GM18909 (cell line): Measurements from ENCODE around the gene SERBP1.

Source experiments
- ATAC-seq: cut with Tn5 transposase; IDR thresholded peaks from one replicate; pipeline ENCODE4 v1.9.1; 2021; ENCODE audit warnings: mild to moderate bottlenecking; ENCODE audit not compliant: unreplicated experiment, poor library complexity

SERBP1 gene

DNA sequence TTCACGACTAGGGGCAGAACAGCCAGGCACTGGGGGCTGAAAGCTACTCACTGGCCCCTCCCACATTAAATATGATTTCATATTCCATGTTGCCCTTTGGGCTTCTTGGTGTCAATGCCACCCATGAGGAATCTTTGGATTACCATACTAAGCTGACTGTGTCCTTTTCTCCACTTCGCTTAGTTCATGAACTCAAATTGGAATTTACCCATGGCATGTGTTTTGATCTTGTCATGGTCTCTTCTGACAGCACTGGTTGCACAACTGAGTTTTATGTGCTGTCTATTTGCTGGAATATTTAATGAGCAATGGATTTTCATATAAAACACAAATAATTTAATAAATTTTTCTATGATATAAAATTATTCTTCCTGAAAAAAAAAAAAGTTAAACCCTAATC is 59.2 kb downstream of the SERBP1 start:
- no peak for ATAC-seq

DNA sequence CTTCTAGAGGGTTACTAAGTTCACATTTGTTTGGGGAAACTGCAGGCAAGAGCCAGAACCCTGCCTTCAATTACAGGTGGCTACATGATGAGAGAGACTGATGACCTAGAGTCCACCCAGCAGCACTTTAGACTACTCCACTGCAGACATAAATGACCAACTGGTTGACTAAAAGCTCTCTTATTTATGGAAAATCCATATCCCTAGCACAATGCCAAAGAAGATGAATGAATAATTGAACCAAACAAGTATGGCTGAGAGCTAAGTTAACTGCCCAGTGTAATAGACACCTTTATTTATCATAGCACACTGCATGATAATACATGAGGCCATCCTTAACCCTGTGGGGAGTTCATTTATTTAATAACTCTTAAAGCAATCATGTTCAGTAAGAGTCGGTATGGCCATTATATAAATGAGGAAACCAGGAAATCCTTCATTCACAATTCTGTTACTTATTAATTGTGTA is 62.1 kb downstream of the SERBP1 start:
- ATAC-seq: no peak

DNA sequence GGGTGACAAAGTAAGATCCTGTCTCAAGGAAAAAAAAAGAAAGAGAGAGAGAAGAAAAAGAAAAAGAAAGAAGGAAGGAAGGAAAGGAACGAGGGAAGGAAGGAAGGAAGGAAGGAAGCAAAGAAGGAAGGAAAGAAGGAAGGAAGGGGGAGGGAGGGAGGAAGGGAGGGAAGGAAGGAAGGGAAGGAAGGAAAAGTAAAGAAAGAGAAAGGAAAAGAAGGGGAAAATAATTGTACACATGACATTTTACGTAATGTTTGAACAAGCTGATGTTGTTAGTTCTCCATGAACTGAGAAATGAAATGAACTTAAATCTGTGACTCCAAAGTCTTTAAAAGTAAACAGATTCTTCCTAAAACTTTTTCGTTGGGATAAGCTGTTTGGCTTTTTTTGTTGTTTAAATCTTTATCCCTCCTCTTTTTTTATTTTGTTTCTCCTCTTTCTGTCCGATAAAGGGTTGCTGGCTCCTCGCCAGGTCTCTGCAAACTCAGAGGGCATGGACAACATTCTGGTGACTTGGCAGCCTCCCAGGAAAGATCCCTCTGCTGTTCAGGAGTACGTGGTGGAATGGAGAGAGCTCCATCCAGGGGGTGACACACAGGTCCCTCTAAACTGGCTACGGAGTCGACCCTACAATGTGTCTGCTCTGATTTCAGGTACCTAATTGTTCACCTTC is 62.7 kb downstream of the SERBP1 start:
- no peak for ATAC-seq

DNA sequence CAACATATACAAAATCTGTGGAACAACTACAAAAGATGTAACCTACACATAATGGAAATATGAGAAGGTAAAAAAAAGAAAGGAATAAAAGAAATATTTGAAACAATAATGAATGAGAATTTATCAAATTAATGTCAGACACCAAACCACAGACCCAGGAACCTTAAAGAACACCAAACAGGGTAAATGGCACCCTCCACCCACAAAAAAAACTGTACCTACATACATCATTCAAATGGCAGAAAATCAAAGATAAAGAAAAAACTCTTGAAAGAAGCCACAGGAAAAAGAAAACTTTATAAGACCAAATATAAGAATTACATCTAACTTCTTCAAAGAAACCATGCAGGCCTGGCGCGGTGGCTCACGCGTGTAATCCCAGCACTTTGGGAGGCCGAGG is 68.6 kb downstream of the SERBP1 start:
- ATAC-seq: no peak

DNA sequence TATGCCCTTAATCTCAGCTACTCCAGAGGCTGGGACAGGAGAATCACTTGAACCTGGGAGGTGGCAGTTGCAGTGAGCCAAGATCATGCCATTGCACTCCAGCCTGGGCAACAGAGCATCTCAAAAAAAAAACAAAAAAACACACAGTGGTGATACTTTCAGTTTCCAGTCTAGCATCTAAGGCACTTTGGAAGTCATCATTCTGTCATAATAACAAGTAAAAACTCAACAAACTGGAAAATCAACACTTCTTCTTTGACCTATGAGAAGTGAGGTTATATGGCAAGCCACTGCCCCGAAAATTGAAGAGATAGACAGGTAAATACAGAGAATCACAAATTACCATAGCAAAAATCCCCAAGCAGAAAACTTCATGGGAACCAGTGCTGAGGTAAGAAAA is 70.6 kb downstream of the SERBP1 start:
- ATAC-seq: no peak
